Gastroesophageal sphincter (tissue), 3 donors: ENCODE results near the gene TRAPPC8.

ENCODE experiments used
- POLR2A ChIP-seq, 2 donors: fragments of 450-650 bp; IDR thresholded peaks; one replicate each; pipeline ENCODE4 v1.6.1; 2017; ENCODE audit warnings: antibody characterized with exemption in 2 of 2, mild to moderate bottlenecking in 2 of 2, moderate library complexity in 1 of 2
- POLR2AphosphoS5 ChIP-seq: sonication (generic); formaldehyde crosslinking; IDR thresholded peaks from one replicate; pipeline ENCODE4 v1.6.1; 2017; ENCODE audit warnings: antibody characterized with exemption
- TF ChIP-seq, protein P1 (sequence below), 4 experiments: fragments of 200-600 bp in 2 of 4; fragments of 450-650 bp in 2 of 4; sonication (generic) in 1 of 4; IDR thresholded peaks; one replicate each; pipeline ENCODE4 v1.5.1; 2017 to 2019; ENCODE audit warnings: antibody characterized with exemption in 4 of 4, mild to moderate bottlenecking in 2 of 4, moderate library complexity in 2 of 4

GRCh38 chr18:31831903-31832302, 111.0 kb downstream of the TRAPPC8 start:
- TF ChIP-seq POLR2A (IDR thresholded peaks at IDR 0.05) (no peak), POLR2AphosphoS5 (no peak)
- TF ChIP-seq, protein P1, sequence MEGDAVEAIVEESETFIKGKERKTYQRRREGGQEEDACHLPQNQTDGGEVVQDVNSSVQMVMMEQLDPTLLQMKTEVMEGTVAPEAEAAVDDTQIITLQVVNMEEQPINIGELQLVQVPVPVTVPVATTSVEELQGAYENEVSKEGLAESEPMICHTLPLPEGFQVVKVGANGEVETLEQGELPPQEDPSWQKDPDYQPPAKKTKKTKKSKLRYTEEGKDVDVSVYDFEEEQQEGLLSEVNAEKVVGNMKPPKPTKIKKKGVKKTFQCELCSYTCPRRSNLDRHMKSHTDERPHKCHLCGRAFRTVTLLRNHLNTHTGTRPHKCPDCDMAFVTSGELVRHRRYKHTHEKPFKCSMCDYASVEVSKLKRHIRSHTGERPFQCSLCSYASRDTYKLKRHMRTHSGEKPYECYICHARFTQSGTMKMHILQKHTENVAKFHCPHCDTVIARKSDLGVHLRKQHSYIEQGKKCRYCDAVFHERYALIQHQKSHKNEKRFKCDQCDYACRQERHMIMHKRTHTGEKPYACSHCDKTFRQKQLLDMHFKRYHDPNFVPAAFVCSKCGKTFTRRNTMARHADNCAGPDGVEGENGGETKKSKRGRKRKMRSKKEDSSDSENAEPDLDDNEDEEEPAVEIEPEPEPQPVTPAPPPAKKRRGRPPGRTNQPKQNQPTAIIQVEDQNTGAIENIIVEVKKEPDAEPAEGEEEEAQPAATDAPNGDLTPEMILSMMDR (IDR thresholded peaks at IDR 0.05) = no peak
